Measurements from ENCODE around the gene LAMB4. TPM values are rescaled to one million over a fixed set of nuclear protein-coding genes. Genes with fewer than 3 reads are reported as not detected.

The LAMB4 gene
- total and polyA plus RNA-seq, 2 donors from 2014 or later = 1.2 to 5.4 TPM

- Histone ChIP-seq H3K36me3 (ENCODE audit: control insufficient read depth in 2 of 3, insufficient read depth in 3 of 3, low read length in 3 of 3) (no peaks in the 10 kb centered on the region), H3K27ac (ENCODE audit: low read depth in 2 of 2, low read length in 2 of 2) (no peak overlapping the region), H3K4me3 (ENCODE audit: low read length in 3 of 3) (no peak overlapping the region), H3K4me1 (ENCODE audit: control insufficient read depth in 2 of 3, insufficient read depth in 2 of 3, low read depth in 1 of 3, low read length in 3 of 3) (peaks cover 0 to 7% (median 4%) of the 10 kb centered on the region in 3 donors), H3K27me3 (ENCODE audit: control insufficient read depth, insufficient read depth, low read length) (no peaks in the 10 kb centered on the region), H3K9ac (ENCODE audit: low read length in 3 of 3) (no peak overlapping the region), H3K9me3 (ENCODE audit: control insufficient read depth in 2 of 3, insufficient read depth in 1 of 3, low read length in 3 of 3) (no peaks in the 10 kb centered on the region)
- DNase-seq (no peak), FAIRE-seq (no peak)
- TF ChIP-seq CTCF (IDR thresholded peaks at IDR 0.05; ENCODE audit: borderline replicate concordance, extremely low read depth, insufficient read depth) = no peak
- intact Hi-C loops (cut with DNase I) = no loop called here
Observed at GRCh38 chr7:108143658-108144420, 13.7 kb upstream of the LAMB4 start.

- DNase-seq (no peak), FAIRE-seq (no peak)
- Histone ChIP-seq H3K4me3 (ENCODE audit: low read length in 3 of 3) (no peak overlapping the region), H3K27me3 (ENCODE audit: control insufficient read depth, insufficient read depth, low read length) (no peaks in the 10 kb centered on the region), H3K9me3 (ENCODE audit: control insufficient read depth in 2 of 3, insufficient read depth in 1 of 3, low read length in 3 of 3) (no peaks in the 10 kb centered on the region), H3K4me1 (ENCODE audit: control insufficient read depth in 2 of 3, insufficient read depth in 2 of 3, low read depth in 1 of 3, low read length in 3 of 3) (peaks cover 0 to 7% (median 4%) of the 10 kb centered on the region in 3 donors), H3K9ac (ENCODE audit: low read length in 3 of 3) (no peak overlapping the region), H3K36me3 (ENCODE audit: control insufficient read depth in 2 of 3, insufficient read depth in 3 of 3, low read length in 3 of 3) (no peaks in the 10 kb centered on the region), H3K27ac (ENCODE audit: low read depth in 2 of 2, low read length in 2 of 2) (no peak overlapping the region)
- TF ChIP-seq CTCF (IDR thresholded peaks at IDR 0.05; ENCODE audit: borderline replicate concordance, extremely low read depth, insufficient read depth) = no peak
- intact Hi-C loops (cut with DNase I) = no loop called here
Observed at GRCh38 chr7:108142675-108143259, 12.6 kb upstream of the LAMB4 start.

- Histone ChIP-seq H3K9ac (ENCODE audit: low read length in 3 of 3) (no peak overlapping the region), H3K36me3 (ENCODE audit: control insufficient read depth in 2 of 3, insufficient read depth in 3 of 3, low read length in 3 of 3) (no peaks in the 10 kb centered on the region), H3K4me1 (ENCODE audit: control insufficient read depth in 2 of 3, insufficient read depth in 2 of 3, low read depth in 1 of 3, low read length in 3 of 3) (peaks cover 0 to 7% (median 4%) of the 10 kb centered on the region in 3 donors), H3K9me3 (ENCODE audit: control insufficient read depth in 2 of 3, insufficient read depth in 1 of 3, low read length in 3 of 3) (no peaks in the 10 kb centered on the region), H3K27ac (ENCODE audit: low read depth in 2 of 2, low read length in 2 of 2) (no peak overlapping the region), H3K27me3 (ENCODE audit: control insufficient read depth, insufficient read depth, low read length) (no peaks in the 10 kb centered on the region), H3K4me3 (ENCODE audit: low read length in 3 of 3) (no peak overlapping the region)
- no peak for TF ChIP-seq CTCF (IDR thresholded peaks at IDR 0.05; ENCODE audit: borderline replicate concordance, extremely low read depth, insufficient read depth)
- intact Hi-C loops (cut with DNase I) = no loop called here
- FAIRE-seq (no peak), DNase-seq (no peak)
Observed at GRCh38 chr7:108142180-108142579, 12.0 kb upstream of the LAMB4 start.
